Measurements from ENCODE around the gene BICRA.

DNA sequence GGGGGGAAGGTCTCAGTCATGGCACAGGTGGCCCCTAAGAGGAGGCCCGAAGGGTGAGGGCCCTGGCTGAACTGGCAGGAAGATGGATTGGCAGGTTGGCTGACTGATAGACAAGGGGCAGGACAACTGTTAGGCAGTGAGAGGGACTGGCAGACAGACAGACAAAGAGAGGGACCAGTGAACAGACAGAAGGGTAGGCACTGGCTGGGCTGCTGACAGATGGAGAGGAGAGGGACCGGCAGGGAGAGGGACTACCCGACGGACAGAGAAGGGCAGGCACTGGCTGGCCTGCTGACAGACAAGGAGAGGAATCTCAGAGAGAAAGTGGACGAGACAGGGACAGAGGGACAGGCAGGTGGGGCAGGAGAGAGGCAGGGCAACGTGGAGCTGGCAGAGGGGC lies 72.5 kb downstream of the BICRA start:
- TF ChIP-seq, protein P1, sequence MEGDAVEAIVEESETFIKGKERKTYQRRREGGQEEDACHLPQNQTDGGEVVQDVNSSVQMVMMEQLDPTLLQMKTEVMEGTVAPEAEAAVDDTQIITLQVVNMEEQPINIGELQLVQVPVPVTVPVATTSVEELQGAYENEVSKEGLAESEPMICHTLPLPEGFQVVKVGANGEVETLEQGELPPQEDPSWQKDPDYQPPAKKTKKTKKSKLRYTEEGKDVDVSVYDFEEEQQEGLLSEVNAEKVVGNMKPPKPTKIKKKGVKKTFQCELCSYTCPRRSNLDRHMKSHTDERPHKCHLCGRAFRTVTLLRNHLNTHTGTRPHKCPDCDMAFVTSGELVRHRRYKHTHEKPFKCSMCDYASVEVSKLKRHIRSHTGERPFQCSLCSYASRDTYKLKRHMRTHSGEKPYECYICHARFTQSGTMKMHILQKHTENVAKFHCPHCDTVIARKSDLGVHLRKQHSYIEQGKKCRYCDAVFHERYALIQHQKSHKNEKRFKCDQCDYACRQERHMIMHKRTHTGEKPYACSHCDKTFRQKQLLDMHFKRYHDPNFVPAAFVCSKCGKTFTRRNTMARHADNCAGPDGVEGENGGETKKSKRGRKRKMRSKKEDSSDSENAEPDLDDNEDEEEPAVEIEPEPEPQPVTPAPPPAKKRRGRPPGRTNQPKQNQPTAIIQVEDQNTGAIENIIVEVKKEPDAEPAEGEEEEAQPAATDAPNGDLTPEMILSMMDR (IDR thresholded peaks at IDR 0.05): no peak
- TF ChIP-seq POLR2AphosphoS5 (IDR thresholded peaks at IDR 0.05; ENCODE audit: insufficient read depth in 1 of 2, low read depth in 1 of 2) (no peak), POLR2A (IDR thresholded peaks at IDR 0.05) (no peak)

Measured in vagina (tissue), 2 donors.